Skeletal muscle satellite cell (primary cell): Measurements from ENCODE around the gene XAGE1B. TPM values are rescaled to one million over a fixed set of nuclear protein-coding genes. Genes with fewer than 3 reads are reported as not detected.
"Not testable (repeated sequence)": the region's sequence is repeated elsewhere in the genome, so short reads cannot be mapped to it uniquely, and the experiment has no call there.

Experiments used
- H3K27me3 ChIP-seq: 2 replicates; pipeline ENCODE4 v1.7.0; 2013; ENCODE audit warnings: low read length; ENCODE audit not compliant: control insufficient read depth, insufficient read depth
- H3K36me3 ChIP-seq: 2 replicates; pipeline ENCODE4 v1.7.0; 2013; ENCODE audit warnings: mild to moderate bottlenecking, control low read depth, low read length; ENCODE audit not compliant: insufficient read depth
- H3K4me1 ChIP-seq: 2 replicates; pipeline ENCODE4 v1.7.0; 2013; ENCODE audit warnings: low read length; ENCODE audit not compliant: control insufficient read depth, insufficient read depth
- H3K4me2 ChIP-seq: 2 replicates; pipeline ENCODE4 v1.7.0; 2013; ENCODE audit warnings: mild to moderate bottlenecking, low read length
- H3K4me3 ChIP-seq: 2 replicates; pipeline ENCODE4 v1.7.0; 2013; ENCODE audit warnings: low read length
- H3K9ac ChIP-seq: 2 replicates; pipeline ENCODE4 v1.7.0; 2013; ENCODE audit warnings: mild to moderate bottlenecking, low read depth, low read length, moderate library complexity
- H3K9me3 ChIP-seq: replicated peaks from 2 replicates; pipeline ENCODE4 v1.7.0; 2013; ENCODE audit warnings: mild to moderate bottlenecking, control low read depth, low read length
- small RNA-seq: library from RNA; depleted of rRNA; stranded (forward); fragments of <200 nt; gene quantifications from one replicate; pipeline ENCODE3, GENCODE V24; 2012

The XAGE1B gene

DNA sequence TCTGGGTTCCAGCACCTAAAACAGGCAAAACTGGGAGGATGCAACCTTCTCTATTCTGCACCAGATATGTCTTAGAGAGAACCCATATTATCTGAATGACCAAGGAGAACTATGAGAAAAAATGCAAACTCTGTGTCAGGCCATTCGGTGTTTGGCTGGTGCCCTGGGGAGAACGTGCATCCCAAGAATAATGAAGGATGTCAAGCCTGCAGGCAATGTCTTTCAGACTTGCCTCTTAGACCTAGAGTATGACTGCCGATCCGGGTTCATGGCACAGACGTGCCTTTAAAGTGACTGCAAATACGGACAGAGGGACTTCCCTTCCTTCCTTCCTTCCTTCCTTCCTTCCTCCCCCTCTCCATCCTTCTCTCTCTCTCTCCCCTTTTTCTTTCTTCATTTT lies 6.9 kb downstream of the XAGE1B start:
- H3K4me1 ChIP-seq = no peaks in the 10 kb centered on the region
- no peaks in the 10 kb centered on the region for H3K9me3 ChIP-seq
- H3K27me3 ChIP-seq = no peaks in the 10 kb centered on the region
- no peak overlapping the region for H3K4me2 ChIP-seq
- H3K4me3 ChIP-seq = no peak overlapping the region
- H3K36me3 ChIP-seq = no peaks in the 10 kb centered on the region
- no peak overlapping the region for H3K9ac ChIP-seq

DNA sequence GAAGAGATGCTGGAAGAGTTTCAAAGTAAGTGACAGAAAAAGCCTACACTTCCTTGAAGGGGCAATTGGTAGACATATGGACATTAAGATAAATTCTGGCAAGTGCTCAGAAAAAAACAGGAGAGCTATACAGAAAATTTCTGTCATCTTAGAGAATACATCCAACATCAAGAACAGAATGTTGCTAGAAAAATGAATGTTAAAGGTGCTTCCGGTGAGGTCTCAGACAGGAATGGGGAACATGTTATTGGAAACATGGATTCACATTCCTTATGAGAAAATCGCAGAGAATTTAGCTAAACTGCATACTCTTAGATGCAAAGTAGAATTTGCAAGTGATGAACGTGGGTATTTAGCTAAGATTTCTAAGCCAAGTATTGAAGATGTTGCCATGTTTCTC lies 9.5 kb downstream of the XAGE1B start:
- Histone ChIP-seq H3K4me1 (no peaks in the 10 kb centered on the region), H3K9ac (no peak overlapping the region), H3K27me3 (no peaks in the 10 kb centered on the region), H3K4me2 (no peak overlapping the region), H3K9me3 (no peaks in the 10 kb centered on the region), H3K36me3 (no peaks in the 10 kb centered on the region), H3K4me3 (no peak overlapping the region)

DNA sequence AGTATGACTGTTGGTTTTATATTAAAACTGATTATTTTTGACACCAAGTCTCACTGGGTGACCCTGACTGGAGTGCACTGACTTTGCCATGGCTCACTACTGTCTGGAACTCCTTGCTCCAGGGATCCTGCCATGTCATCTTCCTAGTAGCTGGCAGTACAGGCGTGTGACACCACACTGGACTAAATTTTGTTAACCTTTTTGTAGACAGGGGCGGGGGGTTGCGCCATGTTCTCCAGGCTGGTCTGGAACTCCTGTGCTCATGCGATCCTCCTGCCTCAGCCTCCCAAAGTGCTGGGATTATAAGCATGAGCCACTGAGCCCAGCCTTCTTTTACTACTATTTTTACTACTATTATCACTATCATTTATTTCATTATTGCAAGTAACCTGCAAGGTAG lies 12.3 kb downstream of the XAGE1B start:
- no peak overlapping the region for H3K4me3 ChIP-seq
- H3K4me1 ChIP-seq = no peaks in the 10 kb centered on the region
- no peak overlapping the region for H3K4me2 ChIP-seq
- no peaks in the 10 kb centered on the region for H3K9me3 ChIP-seq
- H3K9ac ChIP-seq = no peak overlapping the region
- no peaks in the 10 kb centered on the region for H3K36me3 ChIP-seq
- H3K27me3 ChIP-seq = no peaks in the 10 kb centered on the region

DNA sequence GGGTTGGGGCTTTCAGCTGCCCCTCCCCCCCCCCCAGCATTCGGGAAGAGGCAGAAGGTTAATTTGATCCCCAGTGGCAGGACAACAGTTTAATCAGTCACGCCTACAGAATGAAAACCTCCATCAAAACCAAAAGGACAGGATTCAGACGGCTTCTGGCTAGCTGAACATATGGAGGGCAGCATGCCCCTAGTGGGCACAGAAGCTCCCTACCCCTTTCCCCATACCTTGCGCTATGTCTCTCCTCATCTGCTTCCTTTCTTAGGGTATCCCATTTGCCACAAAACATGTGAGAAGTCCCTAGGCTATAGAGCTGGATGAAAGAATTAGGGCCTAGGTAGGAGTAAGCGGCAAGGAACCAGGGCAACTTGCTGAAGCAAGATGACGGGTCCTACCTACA lies 15.5 kb downstream of the XAGE1B start:
- not testable (repeated sequence) for H3K4me3 ChIP-seq, H3K36me3 ChIP-seq, H3K4me1 ChIP-seq, H3K9ac ChIP-seq, H3K4me2 ChIP-seq, H3K27me3 ChIP-seq, H3K9me3 ChIP-seq

DNA sequence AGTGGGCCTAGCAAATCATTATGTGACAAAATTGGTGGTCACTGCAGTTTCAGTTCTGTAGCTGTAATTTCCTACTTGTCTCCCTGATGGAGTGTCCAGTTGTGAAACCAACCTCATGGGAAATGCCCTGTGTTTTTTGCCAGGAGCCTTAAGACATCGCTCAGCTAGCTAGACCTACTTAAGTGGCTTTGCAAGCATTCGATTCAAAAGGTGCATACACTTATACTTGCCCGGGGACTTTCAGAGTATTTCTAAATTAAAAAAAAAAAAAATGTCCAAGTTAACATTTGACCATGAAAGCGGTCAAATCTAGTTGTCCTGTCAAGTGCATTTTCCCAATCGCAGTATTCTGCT lies 20.5 kb downstream of the XAGE1B start:
- not testable (repeated sequence) for H3K4me3 ChIP-seq, H3K9me3 ChIP-seq, H3K4me2 ChIP-seq, H3K9ac ChIP-seq, H3K36me3 ChIP-seq, H3K4me1 ChIP-seq, H3K27me3 ChIP-seq

DNA sequence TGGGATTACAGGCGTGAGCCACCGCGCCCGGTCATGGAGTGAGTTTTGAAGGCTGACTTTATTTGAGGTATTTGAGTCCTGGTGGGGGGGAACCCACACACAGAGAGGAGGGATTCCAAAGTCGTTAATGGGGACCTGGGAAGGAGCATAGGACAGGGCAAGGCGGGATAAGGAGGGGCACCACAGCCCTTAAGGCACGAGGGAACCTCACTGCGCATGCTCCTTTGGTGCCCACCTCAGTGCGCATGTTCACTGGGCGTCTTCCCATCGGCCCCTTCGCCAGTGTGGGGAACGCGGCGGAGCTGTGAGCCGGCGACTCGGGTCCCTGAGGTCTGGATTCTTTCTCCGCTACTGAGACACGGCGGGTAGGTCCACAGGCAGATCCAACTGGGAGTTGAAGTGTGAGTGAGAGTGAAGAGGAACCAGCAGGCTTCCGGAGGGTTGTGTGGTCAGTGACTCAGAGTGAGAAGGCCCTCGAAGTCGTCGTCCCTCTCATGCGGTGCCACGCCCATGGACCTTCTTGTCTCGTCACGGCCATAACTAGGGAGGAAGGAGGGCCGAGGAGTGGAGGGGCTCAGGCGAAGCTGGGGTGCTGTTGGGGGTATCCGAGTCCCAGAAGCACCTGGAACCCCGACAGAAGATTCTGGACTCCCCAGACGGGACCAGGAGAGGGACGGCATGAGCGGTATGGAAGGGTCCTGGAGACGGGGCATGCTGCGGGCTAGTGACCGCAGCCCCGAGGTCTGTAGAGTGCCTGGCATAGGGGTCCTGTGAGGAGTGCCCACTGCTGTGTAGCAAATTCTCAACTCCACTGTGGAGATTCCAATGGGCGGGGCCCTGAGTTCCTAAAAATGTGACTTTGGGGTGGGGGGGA lies 21.1 kb downstream of the XAGE1B start, which contains the start of gene XAGE1A:
Gene XAGE1A (plus strand): TSS at position 264 of the 874 bp plus-strand sequence. CDS start 1,554 bp downstream, outside the sequence.
- not testable (repeated sequence) for H3K36me3 ChIP-seq, H3K27me3 ChIP-seq, H3K9me3 ChIP-seq, H3K4me1 ChIP-seq, H3K4me2 ChIP-seq, H3K9ac ChIP-seq, H3K4me3 ChIP-seq

DNA sequence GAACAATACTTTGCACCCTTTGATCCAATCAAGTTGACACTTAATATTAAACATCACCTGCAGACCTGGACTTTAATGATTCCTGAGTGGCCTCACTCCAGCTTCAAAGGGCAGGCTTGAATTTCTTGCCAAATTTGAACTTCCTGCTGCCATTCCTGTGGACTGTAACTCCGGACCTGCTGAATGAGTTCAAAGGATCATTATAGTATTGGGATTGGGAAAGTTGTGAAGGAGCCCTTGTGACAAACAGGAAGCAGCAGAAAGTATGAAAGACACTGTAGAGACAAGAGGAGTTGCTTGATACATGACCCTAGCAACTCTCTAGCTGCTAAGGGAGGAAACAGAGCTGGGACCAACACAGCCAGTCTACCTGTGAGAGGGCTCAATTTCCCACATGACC lies 45.6 kb downstream of the XAGE1B start:
- H3K9ac ChIP-seq, H3K4me2 ChIP-seq, H3K4me3 ChIP-seq, H3K4me1 ChIP-seq, H3K9me3 ChIP-seq, H3K36me3 ChIP-seq: not testable (repeated sequence)
- peaks cover 11% of the 10 kb centered on the region for H3K27me3 ChIP-seq

Small RNA genes within 50 kb of the gene (small RNA-seq; reads per million reads assigned to genes)
- not detected for gene BX510359.8
- not detected for gene RBM22P7
